GM12875 (cell line): Measurements from ENCODE around the gene CAB39.

Source experiments
- H3K4me3 ChIP-seq: one replicate; pipeline ENCODE4 v1.5.1; 2011; ENCODE audit warnings: low read depth, low read length, control low read depth
- TF ChIP-seq, protein P1 (sequence below): IDR thresholded peaks from 2 replicates; pipeline ENCODE4 v1.5.1; 2011; ENCODE audit warnings: low read depth, mild to moderate bottlenecking, control low read depth, inconsistent platforms, low read length, moderate library complexity, borderline replicate concordance; ENCODE audit not compliant: insufficient read depth

The CAB39 gene

DNA sequence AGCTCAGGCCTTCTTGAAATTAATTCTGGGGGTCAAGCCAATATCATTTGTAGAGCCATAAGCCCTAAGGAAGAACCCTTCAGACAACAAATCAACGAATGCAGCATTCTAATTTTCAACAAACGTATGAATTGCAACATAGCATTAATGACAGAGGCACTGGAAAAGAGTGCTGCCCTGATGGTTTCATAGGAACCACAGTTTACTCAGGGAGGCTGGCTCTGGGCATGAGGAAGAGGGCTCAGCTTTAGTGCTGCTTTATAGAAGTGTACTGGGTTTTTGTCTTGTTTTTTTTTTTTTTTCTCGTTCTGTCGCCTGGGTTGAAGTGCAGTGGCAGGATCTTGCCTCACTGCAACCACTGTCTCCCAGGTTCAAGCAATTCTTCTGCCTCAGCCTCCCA, 36.1 kb upstream of the CAB39 start:
- TF ChIP-seq, protein P1, sequence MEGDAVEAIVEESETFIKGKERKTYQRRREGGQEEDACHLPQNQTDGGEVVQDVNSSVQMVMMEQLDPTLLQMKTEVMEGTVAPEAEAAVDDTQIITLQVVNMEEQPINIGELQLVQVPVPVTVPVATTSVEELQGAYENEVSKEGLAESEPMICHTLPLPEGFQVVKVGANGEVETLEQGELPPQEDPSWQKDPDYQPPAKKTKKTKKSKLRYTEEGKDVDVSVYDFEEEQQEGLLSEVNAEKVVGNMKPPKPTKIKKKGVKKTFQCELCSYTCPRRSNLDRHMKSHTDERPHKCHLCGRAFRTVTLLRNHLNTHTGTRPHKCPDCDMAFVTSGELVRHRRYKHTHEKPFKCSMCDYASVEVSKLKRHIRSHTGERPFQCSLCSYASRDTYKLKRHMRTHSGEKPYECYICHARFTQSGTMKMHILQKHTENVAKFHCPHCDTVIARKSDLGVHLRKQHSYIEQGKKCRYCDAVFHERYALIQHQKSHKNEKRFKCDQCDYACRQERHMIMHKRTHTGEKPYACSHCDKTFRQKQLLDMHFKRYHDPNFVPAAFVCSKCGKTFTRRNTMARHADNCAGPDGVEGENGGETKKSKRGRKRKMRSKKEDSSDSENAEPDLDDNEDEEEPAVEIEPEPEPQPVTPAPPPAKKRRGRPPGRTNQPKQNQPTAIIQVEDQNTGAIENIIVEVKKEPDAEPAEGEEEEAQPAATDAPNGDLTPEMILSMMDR = no peak
- H3K4me3 ChIP-seq = no peak overlapping the region

DNA sequence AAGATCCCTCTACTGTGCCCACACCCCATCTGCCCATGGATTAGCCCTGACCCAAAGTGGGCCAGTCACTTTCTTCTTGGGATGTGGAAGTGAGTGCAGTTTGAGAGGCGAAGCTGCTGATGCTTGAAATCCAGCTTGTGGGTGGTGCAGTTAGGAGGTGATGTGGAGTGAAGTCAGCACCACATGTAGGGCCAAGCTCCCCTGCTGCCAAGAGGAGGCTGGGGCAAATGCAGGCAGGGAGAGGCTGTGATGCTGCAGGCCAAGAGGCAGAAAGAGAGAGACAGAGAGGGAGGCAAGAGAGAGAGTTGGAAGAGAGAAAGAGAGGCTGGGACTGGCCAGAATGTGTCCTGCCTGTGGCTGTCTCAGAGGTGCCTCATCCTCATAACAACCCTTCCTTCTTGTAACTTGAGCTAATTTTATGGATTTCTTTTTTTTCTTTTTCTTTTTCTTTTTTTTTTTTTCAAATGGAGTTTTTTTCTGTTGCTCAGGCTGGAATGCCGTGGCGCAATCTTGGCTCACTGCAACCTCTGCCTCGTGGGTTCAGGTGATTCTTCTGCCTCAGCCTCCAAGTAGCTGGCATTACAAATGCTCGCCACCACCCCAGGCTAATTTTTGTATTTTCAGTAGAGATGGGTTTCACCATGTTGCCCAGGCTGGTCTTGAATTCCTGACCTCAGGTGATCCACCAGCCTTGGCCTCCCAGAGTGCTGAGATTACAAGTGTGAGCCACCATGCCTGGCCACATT, 35.3 kb upstream of the CAB39 start:
- TF ChIP-seq, protein P1 = no peak
- H3K4me3 ChIP-seq = no peak overlapping the region

DNA sequence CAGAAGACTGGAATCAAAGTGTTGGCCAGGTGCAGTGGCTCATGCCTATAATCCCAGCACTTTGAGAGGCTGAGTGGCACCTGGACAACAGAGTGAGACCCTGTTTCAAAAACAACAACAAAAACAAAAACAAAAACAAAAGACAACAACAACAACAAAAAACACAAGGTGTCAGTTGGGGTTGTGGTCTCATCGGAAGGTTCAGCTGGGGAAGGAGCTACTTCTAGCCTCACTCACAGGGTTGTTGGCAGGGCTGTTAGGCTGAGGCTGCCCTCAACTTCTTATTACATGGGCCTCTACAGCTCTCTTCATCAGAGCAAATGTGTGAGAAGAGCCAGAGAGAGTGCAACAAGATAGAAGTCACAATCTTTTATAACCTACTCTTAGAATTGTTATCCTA, 34.6 kb upstream of the CAB39 start:
- no peak overlapping the region for H3K4me3 ChIP-seq
- TF ChIP-seq, protein P1 = no peak

DNA sequence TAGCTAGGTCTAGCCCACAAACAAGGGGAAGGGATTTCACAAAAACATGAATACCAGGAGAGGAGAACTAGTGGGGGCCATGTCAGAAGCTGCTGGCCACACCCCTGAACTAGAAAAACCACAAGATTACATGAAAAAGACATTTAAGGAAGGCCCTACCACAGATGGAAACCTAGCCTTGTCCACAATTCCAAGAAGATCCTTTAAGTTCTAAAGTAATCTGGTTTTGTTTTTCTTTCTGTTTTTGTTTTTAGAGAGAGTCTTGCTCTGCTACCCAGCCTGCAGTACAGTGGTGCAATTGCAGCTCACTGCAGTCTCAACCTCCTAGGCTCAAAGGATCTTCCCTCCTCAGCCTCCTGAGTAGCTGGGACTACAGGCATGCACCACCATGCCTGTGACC, 34.2 kb upstream of the CAB39 start:
- TF ChIP-seq, protein P1 = no peak
- H3K4me3 ChIP-seq = no peak overlapping the region

DNA sequence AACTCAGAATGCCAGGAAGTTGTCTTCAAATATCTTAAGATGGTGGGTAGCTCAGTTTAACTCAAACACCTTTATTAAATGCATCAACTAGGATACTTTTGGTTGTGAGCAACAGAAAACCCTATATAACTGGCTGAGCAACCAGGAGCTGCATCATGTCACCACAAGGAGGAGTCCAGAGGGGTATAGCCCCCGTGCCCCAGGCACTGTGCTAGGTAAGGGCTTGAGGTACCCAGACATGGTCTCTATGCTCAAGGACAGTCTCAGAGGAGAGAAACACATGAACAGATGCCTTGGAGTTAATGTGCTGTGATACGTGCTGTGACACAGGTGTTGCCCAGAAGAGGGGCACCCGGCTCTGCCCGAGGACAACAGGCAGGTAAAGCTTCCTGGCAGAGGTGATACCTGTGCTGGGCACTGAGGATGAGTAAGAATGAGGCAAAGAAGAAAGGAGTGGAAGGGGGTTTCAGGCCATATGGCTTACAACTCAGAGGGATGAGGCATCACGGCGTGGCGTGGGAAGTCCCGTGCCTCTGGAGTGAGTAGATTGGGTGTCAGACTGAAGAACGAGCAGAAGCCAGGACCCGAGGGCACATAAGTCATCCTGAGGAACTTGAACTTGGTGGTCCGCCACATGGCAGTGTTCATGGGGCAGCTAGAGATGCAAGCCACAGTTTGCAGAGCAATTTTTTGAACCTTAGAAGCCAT, 32.0 kb upstream of the CAB39 start:
- no peak overlapping the region for H3K4me3 ChIP-seq
- TF ChIP-seq, protein P1 = no peak

DNA sequence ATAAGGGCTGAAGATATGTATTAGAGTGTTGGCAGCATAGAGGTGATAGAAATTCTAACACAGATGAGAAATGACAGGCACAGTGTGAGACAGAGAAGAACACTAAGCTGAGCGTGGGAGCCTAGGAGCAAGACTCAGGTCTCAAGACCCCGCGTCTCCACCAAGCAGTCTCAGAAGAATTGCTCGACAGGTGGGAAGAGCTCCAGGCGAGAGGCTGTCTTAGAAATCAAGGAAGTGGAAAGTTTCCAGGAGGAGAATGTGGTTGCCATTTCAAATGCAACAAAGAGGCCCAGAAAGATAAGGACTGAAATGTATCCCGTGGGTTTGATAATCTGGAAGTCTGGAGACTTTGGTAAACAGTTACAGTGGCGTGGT, 31.5 kb upstream of the CAB39 start:
- TF ChIP-seq, protein P1 = no peak
- no peak overlapping the region for H3K4me3 ChIP-seq

DNA sequence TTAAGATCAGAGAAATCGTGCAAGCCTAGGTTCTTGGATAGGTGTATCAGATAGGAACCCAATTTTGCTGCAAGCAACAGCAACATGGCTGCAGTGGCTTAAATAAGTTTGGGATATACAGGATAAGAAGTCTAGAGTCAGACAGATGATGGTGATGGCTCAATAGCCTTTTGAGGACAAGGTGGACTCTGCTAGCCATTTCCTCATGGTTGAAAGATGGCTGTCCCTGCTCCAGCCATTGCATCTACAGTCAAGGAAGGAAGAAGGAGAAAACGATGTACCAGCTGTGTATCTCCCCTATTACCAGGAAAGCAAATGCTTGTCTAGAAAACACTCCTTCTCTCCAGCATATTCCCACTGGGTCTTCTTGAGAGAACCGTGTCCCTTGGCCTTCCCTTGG, 30.1 kb upstream of the CAB39 start:
- no peak overlapping the region for H3K4me3 ChIP-seq
- TF ChIP-seq, protein P1 = no peak
